ENCODE measurements around the gene SGSH. TPM values are rescaled to one million over a fixed set of nuclear protein-coding genes. Genes with fewer than 3 reads are reported as not detected.
"Not testable (repeated sequence)": the region's sequence is repeated elsewhere in the genome, so short reads cannot be mapped to it uniquely, and the experiment has no call there.

The SGSH gene
- total RNA-seq, 2 donors from 2014 or later, result 18.0 to 23.0 TPM

GRCh38 chr17:80254396-80255251, 34.5 kb upstream of the SGSH start:
- no peak for DNase-seq
- ATAC-seq, result peak in 1 of 2 donors; percentile 50
- intact Hi-C loops (cut with DNase I), result no loop called here

GRCh38 chr17:80253631-80254395, 33.7 kb upstream of the SGSH start:
- intact Hi-C loops (cut with DNase I), result no loop called here
- ATAC-seq, result no peak
- no peak for DNase-seq

GRCh38 chr17:80252871-80253270, 32.7 kb upstream of the SGSH start:
- ATAC-seq (peak; percentile 43 to 58), DNase-seq (no peak)
- intact Hi-C loops (cut with DNase I), result no loop called here

- DNase-seq, result no peak
- ATAC-seq, result no peak
- intact Hi-C loops (cut with DNase I), result no loop called here
Measured at GRCh38 chr17:80251966-80252365, 31.8 kb upstream of the SGSH start.

GRCh38 chr17:80248894-80249710, 29.0 kb upstream of the SGSH start:
- no peak for ATAC-seq
- intact Hi-C loops (cut with DNase I), result no loop called here
- no peak for DNase-seq

- no peak for ATAC-seq
- DNase-seq, result no peak
- intact Hi-C loops (cut with DNase I), result no loop called here
Measured at GRCh38 chr17:80248001-80248893, 28.1 kb upstream of the SGSH start.

- no peak for DNase-seq
Measured at GRCh38 chr17:80247561-80247960, 27.4 kb upstream of the SGSH start.

GRCh38 chr17:80246726-80247125, 26.6 kb upstream of the SGSH start:
- ATAC-seq, result no peak
- DNase-seq, result no peak
- intact Hi-C loops (cut with DNase I), result no loop called here

More at GRCh38 chr17:80247561-80247960, 27.4 kb upstream of the SGSH start:
- no peak for ATAC-seq
- intact Hi-C loops (cut with DNase I), result no loop called here

- ATAC-seq (no peak), DNase-seq (no peak)
- intact Hi-C loops (cut with DNase I), result no loop called here
Measured at GRCh38 chr17:80246266-80246681, 26.1 kb upstream of the SGSH start.

GRCh38 chr17:80245566-80246265, 25.6 kb upstream of the SGSH start:
- ATAC-seq, result no peak
- DNase-seq, result no peak
- intact Hi-C loops (cut with DNase I), result no loop called here

GRCh38 chr17:80244871-80245509, 24.9 kb upstream of the SGSH start:
- ATAC-seq, result no peak
- DNase-seq, result no peak
- intact Hi-C loops (cut with DNase I), result no loop called here

GRCh38 chr17:80244448-80244847, 24.3 kb upstream of the SGSH start:
- DNase-seq; intact Hi-C loops (cut with DNase I); ATAC-seq: not testable (repeated sequence)

- DNase-seq (no peak), ATAC-seq (no peak)
- intact Hi-C loops (cut with DNase I), result no loop called here
Measured at GRCh38 chr17:80243526-80244433, 23.6 kb upstream of the SGSH start.

- no peak for DNase-seq
- intact Hi-C loops (cut with DNase I), result no loop called here
- ATAC-seq, result no peak
Measured at GRCh38 chr17:80242505-80242904, 22.4 kb upstream of the SGSH start.

- ATAC-seq (no peak), DNase-seq (no peak)
- intact Hi-C loops (cut with DNase I), result no loop called here
Measured at GRCh38 chr17:80237386-80237785, 17.3 kb upstream of the SGSH start.

GRCh38 chr17:80236911-80237310, 16.8 kb upstream of the SGSH start:
- DNase-seq (no peak), ATAC-seq (no peak)
- intact Hi-C loops (cut with DNase I), result no loop called here

- intact Hi-C loops (cut with DNase I), result no loop called here
- ATAC-seq (no peak), DNase-seq (no peak)
Measured at GRCh38 chr17:80233202-80233601, 13.1 kb upstream of the SGSH start.

Data from left cardiac atrium (tissue), 4 donors.